Liver (tissue), 3 donors: Measurements from ENCODE around the gene RNF152.

Experiments
- EGR1 ChIP-seq, 2 donors: IDR thresholded peaks; 2 replicates each; pipeline ENCODE4 v1.6.1; 2016 to 2018; ENCODE audit warnings: antibody characterized with exemption in 2 of 2, low read depth in 2 of 2
- JUND ChIP-seq, 2 donors: IDR thresholded peaks; 2 replicates each; pipeline ENCODE4 v1.6.1; 2016; ENCODE audit warnings: antibody characterized with exemption in 2 of 2
- RAD21 ChIP-seq, 2 donors: IDR thresholded peaks; 2 replicates each; pipeline ENCODE4 v1.6.1; 2016; ENCODE audit warnings: antibody characterized with exemption in 2 of 2, mild to moderate bottlenecking in 2 of 2
- YY1 ChIP-seq: IDR thresholded peaks from 2 replicates; pipeline ENCODE4 v1.6.1; 2016; ENCODE audit warnings: antibody characterized with exemption, mild to moderate bottlenecking
- TF ChIP-seq, protein P1 (sequence below): fragments of 150-350 bp; IDR thresholded peaks from 2 replicates; pipeline ENCODE4 v1.5.1; 2017; ENCODE audit warnings: improper control_type of control experiment, low read depth, low read length; ENCODE audit not compliant: missing input control
- donor health status: healthy.
- donor health status: healthy.

- TF ChIP-seq, protein P1, sequence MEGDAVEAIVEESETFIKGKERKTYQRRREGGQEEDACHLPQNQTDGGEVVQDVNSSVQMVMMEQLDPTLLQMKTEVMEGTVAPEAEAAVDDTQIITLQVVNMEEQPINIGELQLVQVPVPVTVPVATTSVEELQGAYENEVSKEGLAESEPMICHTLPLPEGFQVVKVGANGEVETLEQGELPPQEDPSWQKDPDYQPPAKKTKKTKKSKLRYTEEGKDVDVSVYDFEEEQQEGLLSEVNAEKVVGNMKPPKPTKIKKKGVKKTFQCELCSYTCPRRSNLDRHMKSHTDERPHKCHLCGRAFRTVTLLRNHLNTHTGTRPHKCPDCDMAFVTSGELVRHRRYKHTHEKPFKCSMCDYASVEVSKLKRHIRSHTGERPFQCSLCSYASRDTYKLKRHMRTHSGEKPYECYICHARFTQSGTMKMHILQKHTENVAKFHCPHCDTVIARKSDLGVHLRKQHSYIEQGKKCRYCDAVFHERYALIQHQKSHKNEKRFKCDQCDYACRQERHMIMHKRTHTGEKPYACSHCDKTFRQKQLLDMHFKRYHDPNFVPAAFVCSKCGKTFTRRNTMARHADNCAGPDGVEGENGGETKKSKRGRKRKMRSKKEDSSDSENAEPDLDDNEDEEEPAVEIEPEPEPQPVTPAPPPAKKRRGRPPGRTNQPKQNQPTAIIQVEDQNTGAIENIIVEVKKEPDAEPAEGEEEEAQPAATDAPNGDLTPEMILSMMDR = no peak
- TF ChIP-seq EGR1 (IDR thresholded peaks at IDR 0.05; ENCODE audit: low read depth in 2 of 2) = no peak
- TF ChIP-seq JUND (IDR thresholded peaks at IDR 0.05) = no peak
- TF ChIP-seq YY1 = no peak
- no peak for TF ChIP-seq RAD21 (IDR thresholded peaks at IDR 0.05)
Observed at GRCh38 chr18:61832858-61833257, 59.9 kb downstream of the RNF152 start.
